ENCODE data around the gene ZNF185.

DNA sequence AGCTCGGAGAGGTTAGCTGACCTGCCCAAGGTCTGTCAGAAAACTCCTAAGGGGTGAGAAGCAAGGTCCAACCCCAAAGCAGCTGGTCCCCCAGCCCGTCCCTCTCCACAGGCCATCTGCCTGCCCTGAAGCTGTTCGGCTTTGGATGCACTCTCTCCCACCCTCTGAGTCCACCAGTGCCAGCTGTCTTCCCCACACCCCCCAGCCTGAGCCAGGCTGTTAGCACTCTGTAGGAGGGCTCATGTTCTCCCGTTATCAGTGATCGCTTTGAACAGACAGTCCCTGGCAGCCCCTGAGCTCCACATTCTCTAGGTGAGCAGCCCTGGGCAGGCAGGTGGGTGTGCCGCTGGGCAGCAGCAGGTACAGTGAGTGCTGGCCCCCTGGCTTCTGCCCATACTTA is 16.0 kb downstream of the ZNF185 start:
- TF ChIP-seq, protein P1, sequence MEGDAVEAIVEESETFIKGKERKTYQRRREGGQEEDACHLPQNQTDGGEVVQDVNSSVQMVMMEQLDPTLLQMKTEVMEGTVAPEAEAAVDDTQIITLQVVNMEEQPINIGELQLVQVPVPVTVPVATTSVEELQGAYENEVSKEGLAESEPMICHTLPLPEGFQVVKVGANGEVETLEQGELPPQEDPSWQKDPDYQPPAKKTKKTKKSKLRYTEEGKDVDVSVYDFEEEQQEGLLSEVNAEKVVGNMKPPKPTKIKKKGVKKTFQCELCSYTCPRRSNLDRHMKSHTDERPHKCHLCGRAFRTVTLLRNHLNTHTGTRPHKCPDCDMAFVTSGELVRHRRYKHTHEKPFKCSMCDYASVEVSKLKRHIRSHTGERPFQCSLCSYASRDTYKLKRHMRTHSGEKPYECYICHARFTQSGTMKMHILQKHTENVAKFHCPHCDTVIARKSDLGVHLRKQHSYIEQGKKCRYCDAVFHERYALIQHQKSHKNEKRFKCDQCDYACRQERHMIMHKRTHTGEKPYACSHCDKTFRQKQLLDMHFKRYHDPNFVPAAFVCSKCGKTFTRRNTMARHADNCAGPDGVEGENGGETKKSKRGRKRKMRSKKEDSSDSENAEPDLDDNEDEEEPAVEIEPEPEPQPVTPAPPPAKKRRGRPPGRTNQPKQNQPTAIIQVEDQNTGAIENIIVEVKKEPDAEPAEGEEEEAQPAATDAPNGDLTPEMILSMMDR (IDR thresholded peaks at IDR 0.05; ENCODE audit: low read length) = no peak
- TF ChIP-seq EZH2 (optimal IDR thresholded peaks at IDR 0.05; ENCODE audit: low read depth, low read length) (no peak), EZH2phosphoT487 (IDR thresholded peaks at IDR 0.05; ENCODE audit: low read length) (no peak)

Measured in MM.1S (cell line).